ENCODE results near the gene TRIP12. TPM values are rescaled to one million over a fixed set of nuclear protein-coding genes. Genes with fewer than 3 reads are reported as not detected.

TRIP12 gene
- total and polyA plus RNA-seq, 2 of the 13 experiments (the other 11 are each of a cell fraction or from before 2014, with no cell fraction given), result 72.1 to 153 TPM

DNA sequence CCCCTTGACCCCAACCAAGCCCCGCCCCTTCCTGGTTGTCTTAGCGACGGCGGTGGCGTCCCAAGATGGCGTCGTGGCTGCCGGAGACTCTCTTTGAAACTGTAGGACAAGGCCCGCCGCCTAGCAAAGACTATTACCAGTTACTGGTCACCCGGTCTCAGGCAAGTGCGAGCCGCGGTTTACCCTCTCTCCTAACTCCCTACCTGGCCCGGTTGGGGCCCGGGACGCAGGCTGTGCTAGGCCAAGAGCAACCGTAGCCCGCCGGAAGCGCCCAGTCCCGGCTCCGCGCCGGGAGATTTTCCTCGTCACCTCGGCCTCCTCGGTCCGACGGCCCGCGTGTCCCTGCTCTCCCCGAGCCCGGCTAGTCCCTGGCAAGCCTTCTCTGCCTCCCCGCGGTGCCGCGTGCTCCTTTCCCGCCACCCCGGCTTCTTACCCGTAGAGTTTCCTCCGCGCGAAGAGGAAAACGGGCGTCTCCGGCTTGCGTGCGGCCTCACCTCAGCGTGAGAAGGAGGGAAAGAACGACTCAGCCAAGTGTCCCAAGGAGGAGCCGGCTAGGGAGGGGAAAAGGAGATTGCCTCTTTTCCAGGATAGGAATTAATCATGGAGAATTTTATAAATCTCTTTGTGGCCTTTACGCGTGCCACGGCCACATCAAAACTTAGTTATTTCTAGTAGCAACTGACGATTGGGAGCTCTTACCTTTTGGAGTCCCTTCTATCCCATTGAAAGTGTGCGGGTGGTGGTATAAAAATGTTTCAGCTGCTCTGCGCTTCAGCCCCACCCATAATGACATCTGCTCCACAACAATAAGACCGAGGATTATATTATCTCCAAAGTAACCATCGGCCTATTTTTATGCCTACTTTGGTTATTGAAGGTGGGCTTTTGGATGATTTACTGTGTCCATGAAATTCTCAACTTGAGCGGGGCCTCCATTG is 909 bp upstream of the TRIP12 start, which contains the start of gene FBXO36 (continued):
- TF ChIP-seq, protein P1, sequence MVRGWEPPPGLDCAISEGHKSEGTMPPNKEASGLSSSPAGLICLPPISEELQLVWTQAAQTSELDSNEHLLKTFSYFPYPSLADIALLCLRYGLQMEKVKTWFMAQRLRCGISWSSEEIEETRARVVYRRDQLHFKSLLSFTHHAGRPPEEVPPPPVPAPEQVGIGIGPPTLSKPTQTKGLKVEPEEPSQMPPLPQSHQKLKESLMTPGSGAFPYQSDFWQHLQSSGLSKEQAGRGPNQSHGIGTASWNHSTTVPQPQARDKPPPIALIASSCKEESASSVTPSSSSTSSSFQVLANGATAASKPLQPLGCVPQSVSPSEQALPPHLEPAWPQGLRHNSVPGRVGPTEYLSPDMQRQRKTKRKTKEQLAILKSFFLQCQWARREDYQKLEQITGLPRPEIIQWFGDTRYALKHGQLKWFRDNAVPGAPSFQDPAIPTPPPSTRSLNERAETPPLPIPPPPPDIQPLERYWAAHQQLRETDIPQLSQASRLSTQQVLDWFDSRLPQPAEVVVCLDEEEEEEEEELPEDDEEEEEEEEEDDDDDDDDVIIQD (CRISPR knock-in tag; IDR thresholded peaks at IDR 0.05; ENCODE audit: low read depth), result no peak
- TF ChIP-seq, protein P2, sequence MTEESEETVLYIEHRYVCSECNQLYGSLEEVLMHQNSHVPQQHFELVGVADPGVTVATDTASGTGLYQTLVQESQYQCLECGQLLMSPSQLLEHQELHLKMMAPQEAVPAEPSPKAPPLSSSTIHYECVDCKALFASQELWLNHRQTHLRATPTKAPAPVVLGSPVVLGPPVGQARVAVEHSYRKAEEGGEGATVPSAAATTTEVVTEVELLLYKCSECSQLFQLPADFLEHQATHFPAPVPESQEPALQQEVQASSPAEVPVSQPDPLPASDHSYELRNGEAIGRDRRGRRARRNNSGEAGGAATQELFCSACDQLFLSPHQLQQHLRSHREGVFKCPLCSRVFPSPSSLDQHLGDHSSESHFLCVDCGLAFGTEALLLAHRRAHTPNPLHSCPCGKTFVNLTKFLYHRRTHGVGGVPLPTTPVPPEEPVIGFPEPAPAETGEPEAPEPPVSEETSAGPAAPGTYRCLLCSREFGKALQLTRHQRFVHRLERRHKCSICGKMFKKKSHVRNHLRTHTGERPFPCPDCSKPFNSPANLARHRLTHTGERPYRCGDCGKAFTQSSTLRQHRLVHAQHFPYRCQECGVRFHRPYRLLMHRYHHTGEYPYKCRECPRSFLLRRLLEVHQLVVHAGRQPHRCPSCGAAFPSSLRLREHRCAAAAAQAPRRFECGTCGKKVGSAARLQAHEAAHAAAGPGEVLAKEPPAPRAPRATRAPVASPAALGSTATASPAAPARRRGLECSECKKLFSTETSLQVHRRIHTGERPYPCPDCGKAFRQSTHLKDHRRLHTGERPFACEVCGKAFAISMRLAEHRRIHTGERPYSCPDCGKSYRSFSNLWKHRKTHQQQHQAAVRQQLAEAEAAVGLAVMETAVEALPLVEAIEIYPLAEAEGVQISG (CRISPR knock-in tag; IDR thresholded peaks at IDR 0.05), result peak; percentile 51; the same call in 1 of the 2 replicates
- no peak for TF ChIP-seq SIX4 (CRISPR knock-in tag; IDR thresholded peaks at IDR 0.05)
- no peak for TF ChIP-seq TOPORS (CRISPR knock-in tag; IDR thresholded peaks at IDR 0.05)
- TF ChIP-seq ZBTB42 (CRISPR knock-in tag; IDR thresholded peaks at IDR 0.05), result no peak
- TF ChIP-seq, protein P3, sequence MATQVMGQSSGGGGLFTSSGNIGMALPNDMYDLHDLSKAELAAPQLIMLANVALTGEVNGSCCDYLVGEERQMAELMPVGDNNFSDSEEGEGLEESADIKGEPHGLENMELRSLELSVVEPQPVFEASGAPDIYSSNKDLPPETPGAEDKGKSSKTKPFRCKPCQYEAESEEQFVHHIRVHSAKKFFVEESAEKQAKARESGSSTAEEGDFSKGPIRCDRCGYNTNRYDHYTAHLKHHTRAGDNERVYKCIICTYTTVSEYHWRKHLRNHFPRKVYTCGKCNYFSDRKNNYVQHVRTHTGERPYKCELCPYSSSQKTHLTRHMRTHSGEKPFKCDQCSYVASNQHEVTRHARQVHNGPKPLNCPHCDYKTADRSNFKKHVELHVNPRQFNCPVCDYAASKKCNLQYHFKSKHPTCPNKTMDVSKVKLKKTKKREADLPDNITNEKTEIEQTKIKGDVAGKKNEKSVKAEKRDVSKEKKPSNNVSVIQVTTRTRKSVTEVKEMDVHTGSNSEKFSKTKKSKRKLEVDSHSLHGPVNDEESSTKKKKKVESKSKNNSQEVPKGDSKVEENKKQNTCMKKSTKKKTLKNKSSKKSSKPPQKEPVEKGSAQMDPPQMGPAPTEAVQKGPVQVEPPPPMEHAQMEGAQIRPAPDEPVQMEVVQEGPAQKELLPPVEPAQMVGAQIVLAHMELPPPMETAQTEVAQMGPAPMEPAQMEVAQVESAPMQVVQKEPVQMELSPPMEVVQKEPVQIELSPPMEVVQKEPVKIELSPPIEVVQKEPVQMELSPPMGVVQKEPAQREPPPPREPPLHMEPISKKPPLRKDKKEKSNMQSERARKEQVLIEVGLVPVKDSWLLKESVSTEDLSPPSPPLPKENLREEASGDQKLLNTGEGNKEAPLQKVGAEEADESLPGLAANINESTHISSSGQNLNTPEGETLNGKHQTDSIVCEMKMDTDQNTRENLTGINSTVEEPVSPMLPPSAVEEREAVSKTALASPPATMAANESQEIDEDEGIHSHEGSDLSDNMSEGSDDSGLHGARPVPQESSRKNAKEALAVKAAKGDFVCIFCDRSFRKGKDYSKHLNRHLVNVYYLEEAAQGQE (IDR thresholded peaks at IDR 0.05; ENCODE audit: borderline replicate concordance in 1 of 2, low read depth in 1 of 2, low read length in 2 of 2), result no peak; a peak in 1 of 4 replicates
- TF ChIP-seq SAP130 (CRISPR knock-in tag; IDR thresholded peaks at IDR 0.05; ENCODE audit: low read depth), result peak; percentile 98
- TF ChIP-seq MXD4 (CRISPR knock-in tag; IDR thresholded peaks at IDR 0.05), result peak; percentile 53
- TF ChIP-seq ZNF367 (CRISPR knock-in tag; IDR thresholded peaks at IDR 0.05; ENCODE audit: borderline replicate concordance), result peak; percentile 79; the same call in 1 of the 2 replicates
- TF ChIP-seq, protein P4, sequence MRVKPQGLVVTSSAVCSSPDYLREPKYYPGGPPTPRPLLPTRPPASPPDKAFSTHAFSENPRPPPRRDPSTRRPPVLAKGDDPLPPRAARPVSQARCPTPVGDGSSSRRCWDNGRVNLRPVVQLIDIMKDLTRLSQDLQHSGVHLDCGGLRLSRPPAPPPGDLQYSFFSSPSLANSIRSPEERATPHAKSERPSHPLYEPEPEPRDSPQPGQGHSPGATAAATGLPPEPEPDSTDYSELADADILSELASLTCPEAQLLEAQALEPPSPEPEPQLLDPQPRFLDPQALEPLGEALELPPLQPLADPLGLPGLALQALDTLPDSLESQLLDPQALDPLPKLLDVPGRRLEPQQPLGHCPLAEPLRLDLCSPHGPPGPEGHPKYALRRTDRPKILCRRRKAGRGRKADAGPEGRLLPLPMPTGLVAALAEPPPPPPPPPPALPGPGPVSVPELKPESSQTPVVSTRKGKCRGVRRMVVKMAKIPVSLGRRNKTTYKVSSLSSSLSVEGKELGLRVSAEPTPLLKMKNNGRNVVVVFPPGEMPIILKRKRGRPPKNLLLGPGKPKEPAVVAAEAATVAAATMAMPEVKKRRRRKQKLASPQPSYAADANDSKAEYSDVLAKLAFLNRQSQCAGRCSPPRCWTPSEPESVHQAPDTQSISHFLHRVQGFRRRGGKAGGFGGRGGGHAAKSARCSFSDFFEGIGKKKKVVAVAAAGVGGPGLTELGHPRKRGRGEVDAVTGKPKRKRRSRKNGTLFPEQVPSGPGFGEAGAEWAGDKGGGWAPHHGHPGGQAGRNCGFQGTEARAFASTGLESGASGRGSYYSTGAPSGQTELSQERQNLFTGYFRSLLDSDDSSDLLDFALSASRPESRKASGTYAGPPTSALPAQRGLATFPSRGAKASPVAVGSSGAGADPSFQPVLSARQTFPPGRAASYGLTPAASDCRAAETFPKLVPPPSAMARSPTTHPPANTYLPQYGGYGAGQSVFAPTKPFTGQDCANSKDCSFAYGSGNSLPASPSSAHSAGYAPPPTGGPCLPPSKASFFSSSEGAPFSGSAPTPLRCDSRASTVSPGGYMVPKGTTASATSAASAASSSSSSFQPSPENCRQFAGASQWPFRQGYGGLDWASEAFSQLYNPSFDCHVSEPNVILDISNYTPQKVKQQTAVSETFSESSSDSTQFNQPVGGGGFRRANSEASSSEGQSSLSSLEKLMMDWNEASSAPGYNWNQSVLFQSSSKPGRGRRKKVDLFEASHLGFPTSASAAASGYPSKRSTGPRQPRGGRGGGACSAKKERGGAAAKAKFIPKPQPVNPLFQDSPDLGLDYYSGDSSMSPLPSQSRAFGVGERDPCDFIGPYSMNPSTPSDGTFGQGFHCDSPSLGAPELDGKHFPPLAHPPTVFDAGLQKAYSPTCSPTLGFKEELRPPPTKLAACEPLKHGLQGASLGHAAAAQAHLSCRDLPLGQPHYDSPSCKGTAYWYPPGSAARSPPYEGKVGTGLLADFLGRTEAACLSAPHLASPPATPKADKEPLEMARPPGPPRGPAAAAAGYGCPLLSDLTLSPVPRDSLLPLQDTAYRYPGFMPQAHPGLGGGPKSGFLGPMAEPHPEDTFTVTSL (CRISPR knock-in tag; IDR thresholded peaks at IDR 0.05; ENCODE audit: borderline replicate concordance), result no peak; the same call in 1 of the 2 replicates
- TF ChIP-seq ESRRA (CRISPR knock-in tag; IDR thresholded peaks at IDR 0.05; ENCODE audit: low read depth), result 0 out of 2 replicates have a peak, but pooled peaks have one; percentile 13
- no peak for TF ChIP-seq SATB2 (CRISPR knock-in tag; IDR thresholded peaks at IDR 0.05)
- peak; percentile 48; the same call in 1 of the 2 replicates for TF ChIP-seq MTA1 (CRISPR knock-in tag; IDR thresholded peaks at IDR 0.05; ENCODE audit: borderline replicate concordance)
- peak; percentile 91 for TF ChIP-seq ZNF777 (CRISPR knock-in tag; IDR thresholded peaks at IDR 0.05)
